ENCODE measurements around the gene JAK3. TPM values are rescaled to one million over a fixed set of nuclear protein-coding genes. Genes with fewer than 3 reads are reported as not detected.
A peak's percentile ranks its signal among the peaks of the same experiment; 100 is the strongest.

Gene JAK3
- total RNA-seq, 2 experiments from 2014 or later, result 174 to 180 TPM

GRCh38 chr19:17854061-17854460 is 6.3 kb upstream of the JAK3 start:
- H3K36me3 Mint-ChIP-seq (ENCODE audit: low read depth), result peaks cover 6% of the 10 kb centered on the region
- no peak for DNase-seq
- H3K27me3 Mint-ChIP-seq, result no peaks in the 10 kb centered on the region
- H3K4me1 Mint-ChIP-seq, result peaks cover 34% of the 10 kb centered on the region
- H3K9me3 Mint-ChIP-seq (ENCODE audit: low read depth), result peaks cover 4% of the 10 kb centered on the region
- no peak overlapping the region for H3K27ac Mint-ChIP-seq
- ChIA-PET CTCF (interaction anchor here (0.6 to 2.9 kb wide), 5 partner anchors 75 to 376 kb away, joined by 3 to 12 read pairs (median 5); partner anchors contain the start of gene CCDC124), POLR2A (no interaction called here)
- ATAC-seq, result no peak
- intact Hi-C loops (cut with DNase I, micrococcal nuclease), result loop anchor here (2.0 kb wide), 2 partner anchors 69 to 401 kb away; no protein-coding TSS in a partner anchor
- H3K4me3 Mint-ChIP-seq, result no peak overlapping the region

- Mint-ChIP-seq H3K36me3 (ENCODE audit: low read depth) (peaks cover 37% of the 10 kb centered on the region), H3K9me3 (ENCODE audit: low read depth) (peaks cover 4% of the 10 kb centered on the region), H3K27ac (peak overlapping the region; percentile 98), H3K4me3 (peak overlapping the region; percentile 92), H3K27me3 (no peaks in the 10 kb centered on the region), H3K4me1 (peaks cover 63% of the 10 kb centered on the region)
- ATAC-seq (no peak), DNase-seq (peak; percentile 59)
- ChIA-PET POLR2A (interaction anchor here (0.5 to 1.2 kb wide), 3 partner anchors 11 to 443 kb away, joined by 4 to 11 read pairs (median 7); partner anchors contain the start of genes BST2 and RPL18A), CTCF (interaction anchor here (0.5 to 5.2 kb wide), 4 partner anchors 11 to 206 kb away, joined by 3 to 55 read pairs (median 8); partner anchors contain the start of genes CCDC124 and RPL18A)
- intact Hi-C loops (cut with DNase I, micrococcal nuclease), result loop anchor here (1.0 to 5.0 kb wide), 4 partner anchors 11 to 1521 kb away; partner anchors contain the start of genes RPL18A (in 2 of the 2) and PGLS (in 1 of the 2)
These were observed 962 bp upstream of the JAK3 start for GRCh38 chr19:17848595-17849292.

- H3K27ac Mint-ChIP-seq, result peak overlapping the region; percentile 98
- H3K4me3 Mint-ChIP-seq, result peak overlapping the region; percentile 92
- H3K9me3 Mint-ChIP-seq (ENCODE audit: low read depth), result no peaks in the 10 kb centered on the region
- intact Hi-C loops (cut with DNase I, micrococcal nuclease), result loop anchor here in 1 of 2 experiments (5.0 kb wide), 2 partner anchors 334 to 1519 kb away; partner anchors contain the start of gene PGLS
- ChIA-PET CTCF (interaction anchor here (1.0 kb wide), 1 partner anchor 10 kb away, joined by 5 read pairs; no protein-coding TSS in a partner anchor), POLR2A (interaction anchor here (0.7 to 2.3 kb wide), 2 partner anchors 13 to 98 kb away, joined by 4 to 15 read pairs; partner anchors contain the start of gene RPL18A)
- H3K36me3 Mint-ChIP-seq (ENCODE audit: low read depth), result peaks cover 52% of the 10 kb centered on the region
- DNase-seq (peak; percentile 52), ATAC-seq (no peak)
- peaks cover 62% of the 10 kb centered on the region for H3K4me1 Mint-ChIP-seq
- H3K27me3 Mint-ChIP-seq, result no peaks in the 10 kb centered on the region
These were observed 1.6 kb downstream of the JAK3 start for GRCh38 chr19:17846146-17846545.

GRCh38 chr19:17843908-17844490 is 3.8 kb downstream of the JAK3 start:
- ChIA-PET POLR2A (no interaction called here), CTCF (interaction anchor here (0.8 kb wide), 1 partner anchor 15 kb away, joined by 3 read pairs; the partner anchor contains the start of gene RPL18A)
- H3K36me3 Mint-ChIP-seq (ENCODE audit: low read depth), result peaks cover 67% of the 10 kb centered on the region
- no peaks in the 10 kb centered on the region for H3K9me3 Mint-ChIP-seq (ENCODE audit: low read depth)
- H3K27me3 Mint-ChIP-seq, result no peaks in the 10 kb centered on the region
- DNase-seq, result no peak
- H3K4me3 Mint-ChIP-seq, result peak overlapping the region; percentile 8
- peaks cover 47% of the 10 kb centered on the region for H3K4me1 Mint-ChIP-seq
- intact Hi-C loops (cut with DNase I, micrococcal nuclease), result loop anchor here (5.0 kb wide), 2 partner anchors 37 to 372 kb away; partner anchors contain the start of gene SLC27A1 (in 1 of the 2)
- H3K27ac Mint-ChIP-seq, result peak overlapping the region; percentile 20
- ATAC-seq, result no peak

GRCh38 chr19:17843292-17843827 is 4.4 kb downstream of the JAK3 start:
- ATAC-seq (no peak), DNase-seq (no peak)
- CTCF ChIA-PET, result interaction anchor here (0.7 to 0.9 kb wide), 3 partner anchors 16 to 71 kb away, joined by 3 to 4 read pairs (median 3); partner anchors contain the start of gene RPL18A
- Mint-ChIP-seq H3K36me3 (ENCODE audit: low read depth) (peaks cover 70% of the 10 kb centered on the region), H3K27ac (peak overlapping the region; percentile 51), H3K4me1 (peaks cover 40% of the 10 kb centered on the region), H3K4me3 (peak overlapping the region; percentile 8), H3K9me3 (ENCODE audit: low read depth) (no peaks in the 10 kb centered on the region), H3K27me3 (no peaks in the 10 kb centered on the region)
- POLR2A ChIA-PET, result no interaction called here
- intact Hi-C loops (cut with DNase I, micrococcal nuclease), result loop anchor here (5.0 kb wide), 2 partner anchors 36 to 371 kb away; partner anchors contain the start of gene SLC27A1 (in 1 of the 2)

- intact Hi-C loops (cut with DNase I, micrococcal nuclease), result loop anchor here (1.0 to 5.0 kb wide), 4 partner anchors 12 to 370 kb away; partner anchors contain the start of gene SLC27A1 (in 1 of the 2)
- no peak for DNase-seq
- no peak overlapping the region for H3K4me3 Mint-ChIP-seq
- H3K36me3 Mint-ChIP-seq (ENCODE audit: low read depth), result peaks cover 75% of the 10 kb centered on the region
- ChIA-PET CTCF (interaction anchor here (0.7 to 0.9 kb wide), 2 partner anchors 19 to 71 kb away, joined by 3 to 4 read pairs; no protein-coding TSS in a partner anchor), POLR2A (no interaction called here)
- no peaks in the 10 kb centered on the region for H3K9me3 Mint-ChIP-seq (ENCODE audit: low read depth)
- no peak overlapping the region for H3K27ac Mint-ChIP-seq
- H3K4me1 Mint-ChIP-seq, result peaks cover 36% of the 10 kb centered on the region
- no peaks in the 10 kb centered on the region for H3K27me3 Mint-ChIP-seq
- ATAC-seq, result no peak
These were observed 5.0 kb downstream of the JAK3 start for GRCh38 chr19:17842663-17843291.

- intact Hi-C loops (cut with DNase I, micrococcal nuclease), result loop anchor here (1.0 to 5.0 kb wide), 4 partner anchors 12 to 370 kb away; partner anchors contain the start of gene SLC27A1 (in 1 of the 2)
These were observed 5.7 kb downstream of the JAK3 start for GRCh38 chr19:17841810-17842662.

GRCh38 chr19:17841371-17841809 is 6.4 kb downstream of the JAK3 start:
- H3K36me3 Mint-ChIP-seq (ENCODE audit: low read depth), result peaks cover 84% of the 10 kb centered on the region
- ChIA-PET CTCF (no interaction called here), POLR2A (no interaction called here)
- no peak overlapping the region for H3K27ac Mint-ChIP-seq
- H3K27me3 Mint-ChIP-seq, result no peaks in the 10 kb centered on the region
- H3K9me3 Mint-ChIP-seq (ENCODE audit: low read depth), result no peaks in the 10 kb centered on the region
- ATAC-seq (no peak), DNase-seq (no peak)
- intact Hi-C loops (cut with DNase I, micrococcal nuclease), result loop anchor here (5.0 kb wide), 2 partner anchors 34 to 369 kb away; partner anchors contain the start of gene SLC27A1 (in 1 of the 2)
- no peak overlapping the region for H3K4me3 Mint-ChIP-seq
- H3K4me1 Mint-ChIP-seq, result peaks cover 38% of the 10 kb centered on the region

More at GRCh38 chr19:17841810-17842662, 5.7 kb downstream of the JAK3 start:
- peak; percentile 90 for DNase-seq
- Mint-ChIP-seq H3K4me1 (peaks cover 36% of the 10 kb centered on the region), H3K27ac (no peak overlapping the region), H3K36me3 (ENCODE audit: low read depth) (peaks cover 81% of the 10 kb centered on the region), H3K27me3 (no peaks in the 10 kb centered on the region), H3K9me3 (ENCODE audit: low read depth) (no peaks in the 10 kb centered on the region), H3K4me3 (no peak overlapping the region)
- POLR2A ChIA-PET, result no interaction called here
- CTCF ChIA-PET, result interaction anchor here (0.9 kb wide), 1 partner anchor 18 kb away, joined by 4 read pairs; no protein-coding TSS in a partner anchor
- peak; percentile 89 for ATAC-seq

- Mint-ChIP-seq H3K36me3 (ENCODE audit: low read depth) (peaks cover 85% of the 10 kb centered on the region), H3K27ac (peak overlapping the region; percentile 14), H3K4me1 (peaks cover 32% of the 10 kb centered on the region), H3K9me3 (ENCODE audit: low read depth) (no peaks in the 10 kb centered on the region), H3K27me3 (no peaks in the 10 kb centered on the region), H3K4me3 (no peak overlapping the region)
- ChIA-PET CTCF (no interaction called here), POLR2A (no interaction called here)
- intact Hi-C loops (cut with DNase I, micrococcal nuclease), result loop anchor here (5.0 kb wide), 2 partner anchors 33 to 368 kb away; partner anchors contain the start of gene SLC27A1 (in 1 of the 2)
- DNase-seq, result no peak
- no peak for ATAC-seq
These were observed 7.8 kb downstream of the JAK3 start for GRCh38 chr19:17840019-17840418.

- Mint-ChIP-seq H3K27me3 (no peaks in the 10 kb centered on the region), H3K4me3 (no peak overlapping the region), H3K9me3 (ENCODE audit: low read depth) (no peaks in the 10 kb centered on the region), H3K4me1 (peaks cover 13% of the 10 kb centered on the region), H3K36me3 (ENCODE audit: low read depth) (peaks cover 81% of the 10 kb centered on the region), H3K27ac (no peak overlapping the region)
- intact Hi-C loops (cut with DNase I, micrococcal nuclease), result no loop called here
- no peak for ATAC-seq
- ChIA-PET CTCF (interaction anchor here (0.8 kb wide), 1 partner anchor 159 kb away, joined by 3 read pairs; no protein-coding TSS in a partner anchor), POLR2A (no interaction called here)
- DNase-seq, result no peak
These were observed 9.8 kb downstream of the JAK3 start for GRCh38 chr19:17837972-17838371.

Measured in activated CD4-positive, alpha-beta T cell treated with anti-CD3 and anti-CD28 coated beads for 36 hours (primary cell).